IMR-90 (cell line): Measurements from ENCODE around the gene HPCAL4.

Experiments
- MAZ ChIP-seq: IDR thresholded peaks from 2 replicates; pipeline ENCODE4 v1.6.1; 2012; ENCODE audit warnings: low read depth, mild to moderate bottlenecking, low read length, improper control_type of control experiment, moderate library complexity, borderline replicate concordance
- POLR2A ChIP-seq: IDR thresholded peaks from 2 replicates; pipeline ENCODE4 v1.6.1; 2012; ENCODE audit warnings: mild to moderate bottlenecking, low read depth, low read length

- TF ChIP-seq POLR2A, result no peak
- TF ChIP-seq MAZ, result no peak
Measured at GRCh38 chr1:39711104-39711965, 20.1 kb upstream of the HPCAL4 start.
